HepG2 (cell line): ENCODE results near the gene MUC4. TPM values are rescaled to one million over a fixed set of nuclear protein-coding genes. Genes with fewer than 3 reads are reported as not detected.

Source experiments
- ELF3 ChIP-seq: IDR thresholded peaks from 2 replicates; pipeline ENCODE4 v1.6.1; 2016; ENCODE audit warnings: missing genetic modification reagents, missing compliant biosample characterization
- FOSL1 ChIP-seq: sonication (generic); formaldehyde crosslinking; IDR thresholded peaks from 2 replicates; pipeline ENCODE4 v1.9.0; 2021; ENCODE audit warnings: missing genetic modification reagents, borderline replicate concordance
- FOSL2 ChIP-seq: sonication (generic); formaldehyde crosslinking; IDR thresholded peaks from 2 replicates; pipeline ENCODE4 v1.4.0; 2020; ENCODE audit warnings: missing genetic modification reagents
- FOXA1 ChIP-seq, 2 experiments: fragments of 450-650 bp in 1 of 2; sonication (generic) in 1 of 2; formaldehyde crosslinking in 1 of 2; IDR thresholded peaks; 2 replicates each; pipeline versions ENCODE4 v1.4.0 to v1.6.1; 2016 to 2020; ENCODE audit warnings: missing genetic modification reagents in 1 of 2
- FOXA3 ChIP-seq: IDR thresholded peaks from 2 replicates; pipeline ENCODE4 v1.6.1; 2016; ENCODE audit warnings: missing genetic modification reagents, missing compliant biosample characterization
- NR2F6 ChIP-seq, 2 experiments: IDR thresholded peaks; 2 replicates each; pipeline ENCODE4 v1.6.1; 2016; ENCODE audit warnings: antibody characterized with exemption in 1 of 2, mild to moderate bottlenecking in 1 of 2
- TAF15 ChIP-seq: fragments of 200-400 bp; formaldehyde crosslinking; IDR thresholded peaks from one replicate; pipeline ENCODE4 v1.6.1; 2018; ENCODE audit warnings: mild to moderate bottlenecking, low read depth, low read length; ENCODE audit not compliant: poor library complexity, severe bottlenecking
- ZFP37 ChIP-seq: sonication (generic); formaldehyde crosslinking; IDR thresholded peaks from 2 replicates; pipeline ENCODE4 v1.4.0; 2020; ENCODE audit warnings: missing genetic modification reagents, borderline replicate concordance
- polyA plus RNA-seq, 8 experiments: library from polyadenylated mRNA; depleted of rRNA in 3 of 8; stranded (reverse) in 7 of 8; unstranded in 1 of 8; fragments of >200 nt; fragmentation: Illumina TruSeq in 4 of 8; extraction: Trizol in 4 of 8; gene quantifications; 2 replicates each; pipeline versions ENCODE4 v1.2.1 to v1.2.3, GENCODE V29; 2011 to 2016; ENCODE audit warnings: low read depth in 4 of 8, missing spikeins in 1 of 8, mixed read lengths in 1 of 8; ENCODE audit not compliant: insufficient read depth in 1 of 8
- total RNA-seq, 5 experiments: library from RNA; depleted of rRNA; stranded (reverse); fragments of >200 nt; fragmentation: Illumina TruSeq; extraction: Trizol; gene quantifications; 2 replicates each; pipeline ENCODE4 v1.2.3, GENCODE V29; 2016; ENCODE audit warnings: low read depth in 1 of 5
- TF ChIP-seq, protein P1 (sequence below): conservative IDR thresholded peaks from 2 replicates; pipeline ENCODE4 v1.6.1; 2018; ENCODE audit warnings: missing genetic modification reagents
- TF ChIP-seq, protein P2 (sequence below): IDR thresholded peaks from 2 replicates; pipeline ENCODE4 v1.4.0; 2020; ENCODE audit warnings: mild to moderate bottlenecking, missing genetic modification reagents
- TF ChIP-seq, protein P3 (sequence below): IDR thresholded peaks from 2 replicates; pipeline ENCODE4 v1.6.1; 2016
- TF ChIP-seq, protein P4 (sequence below), 2 experiments: fragments of 450-650 bp in 1 of 2; sonication (generic) in 1 of 2; formaldehyde crosslinking; IDR thresholded peaks; 2 replicates each; pipeline versions ENCODE4 v1.5.0 to v1.8.0; 2020 to 2022; ENCODE audit warnings: mild to moderate bottlenecking in 1 of 2, missing genetic modification reagents in 1 of 2

MUC4 gene
- total and polyA plus RNA-seq, 2 of the 13 experiments (the other 11 are each of a cell fraction or from before 2014, with no cell fraction given), result not detected

DNA sequence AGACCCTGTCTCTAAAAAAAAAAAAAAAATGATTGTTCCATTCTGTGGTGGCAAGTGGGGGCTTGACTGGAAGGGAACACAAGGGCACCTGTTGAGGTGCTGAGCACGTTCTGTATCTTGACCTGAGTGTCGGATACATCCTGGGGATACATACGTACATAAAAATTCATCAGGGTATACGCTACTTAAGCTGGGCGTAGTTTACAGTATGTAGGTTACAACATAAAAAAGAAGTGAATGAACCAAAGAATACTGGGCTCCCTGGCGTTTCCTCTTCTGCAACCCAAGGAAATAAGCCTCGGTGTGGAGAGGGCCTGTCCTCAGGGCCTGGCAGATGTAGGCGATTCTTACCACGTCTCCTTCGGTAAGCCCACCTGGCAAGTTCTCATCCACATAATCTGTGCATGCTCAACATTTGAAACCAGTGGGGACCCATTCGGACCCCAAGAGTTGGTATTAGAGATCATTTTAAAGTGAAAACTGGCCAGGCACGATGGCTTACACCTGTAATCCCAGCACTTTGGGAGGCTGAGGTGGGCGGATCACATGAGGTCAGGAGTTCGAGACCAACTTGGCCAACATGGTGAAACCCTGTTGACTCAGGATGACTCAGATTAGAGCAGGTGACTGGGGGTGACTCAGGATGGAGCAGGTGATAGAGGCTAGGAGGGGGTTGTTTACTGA lies 96.0 kb downstream of the MUC4 start (continued):
- TF ChIP-seq TAF15 (no peak), FOSL1 (CRISPR knock-in tag) (peak; percentile 59; the same call in 1 of the 2 replicates), ELF3 (CRISPR knock-in tag) (peak; percentile 62), ZFP37 (CRISPR knock-in tag) (no peak), FOSL2 (CRISPR knock-in tag) (peak; percentile 96), FOXA1 (IDR thresholded peaks at IDR 0.05) (no peak), FOXA1 (CRISPR knock-in tag; IDR thresholded peaks at IDR 0.05) (peak; percentile 70), NR2F6 (IDR thresholded peaks at IDR 0.05) (no peak), NR2F6 (CRISPR knock-in tag; IDR thresholded peaks at IDR 0.05) (0 out of 2 replicates have a peak, but pooled peaks have one; percentile 12), FOXA3 (CRISPR knock-in tag) (peak; percentile 78)
- TF ChIP-seq, protein P1, sequence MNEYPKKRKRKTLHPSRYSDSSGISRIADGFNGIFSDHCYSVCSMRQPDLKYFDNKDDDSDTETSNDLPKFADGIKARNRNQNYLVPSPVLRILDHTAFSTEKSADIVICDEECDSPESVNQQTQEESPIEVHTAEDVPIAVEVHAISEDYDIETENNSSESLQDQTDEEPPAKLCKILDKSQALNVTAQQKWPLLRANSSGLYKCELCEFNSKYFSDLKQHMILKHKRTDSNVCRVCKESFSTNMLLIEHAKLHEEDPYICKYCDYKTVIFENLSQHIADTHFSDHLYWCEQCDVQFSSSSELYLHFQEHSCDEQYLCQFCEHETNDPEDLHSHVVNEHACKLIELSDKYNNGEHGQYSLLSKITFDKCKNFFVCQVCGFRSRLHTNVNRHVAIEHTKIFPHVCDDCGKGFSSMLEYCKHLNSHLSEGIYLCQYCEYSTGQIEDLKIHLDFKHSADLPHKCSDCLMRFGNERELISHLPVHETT (CRISPR knock-in tag), result no peak
- TF ChIP-seq, protein P2, sequence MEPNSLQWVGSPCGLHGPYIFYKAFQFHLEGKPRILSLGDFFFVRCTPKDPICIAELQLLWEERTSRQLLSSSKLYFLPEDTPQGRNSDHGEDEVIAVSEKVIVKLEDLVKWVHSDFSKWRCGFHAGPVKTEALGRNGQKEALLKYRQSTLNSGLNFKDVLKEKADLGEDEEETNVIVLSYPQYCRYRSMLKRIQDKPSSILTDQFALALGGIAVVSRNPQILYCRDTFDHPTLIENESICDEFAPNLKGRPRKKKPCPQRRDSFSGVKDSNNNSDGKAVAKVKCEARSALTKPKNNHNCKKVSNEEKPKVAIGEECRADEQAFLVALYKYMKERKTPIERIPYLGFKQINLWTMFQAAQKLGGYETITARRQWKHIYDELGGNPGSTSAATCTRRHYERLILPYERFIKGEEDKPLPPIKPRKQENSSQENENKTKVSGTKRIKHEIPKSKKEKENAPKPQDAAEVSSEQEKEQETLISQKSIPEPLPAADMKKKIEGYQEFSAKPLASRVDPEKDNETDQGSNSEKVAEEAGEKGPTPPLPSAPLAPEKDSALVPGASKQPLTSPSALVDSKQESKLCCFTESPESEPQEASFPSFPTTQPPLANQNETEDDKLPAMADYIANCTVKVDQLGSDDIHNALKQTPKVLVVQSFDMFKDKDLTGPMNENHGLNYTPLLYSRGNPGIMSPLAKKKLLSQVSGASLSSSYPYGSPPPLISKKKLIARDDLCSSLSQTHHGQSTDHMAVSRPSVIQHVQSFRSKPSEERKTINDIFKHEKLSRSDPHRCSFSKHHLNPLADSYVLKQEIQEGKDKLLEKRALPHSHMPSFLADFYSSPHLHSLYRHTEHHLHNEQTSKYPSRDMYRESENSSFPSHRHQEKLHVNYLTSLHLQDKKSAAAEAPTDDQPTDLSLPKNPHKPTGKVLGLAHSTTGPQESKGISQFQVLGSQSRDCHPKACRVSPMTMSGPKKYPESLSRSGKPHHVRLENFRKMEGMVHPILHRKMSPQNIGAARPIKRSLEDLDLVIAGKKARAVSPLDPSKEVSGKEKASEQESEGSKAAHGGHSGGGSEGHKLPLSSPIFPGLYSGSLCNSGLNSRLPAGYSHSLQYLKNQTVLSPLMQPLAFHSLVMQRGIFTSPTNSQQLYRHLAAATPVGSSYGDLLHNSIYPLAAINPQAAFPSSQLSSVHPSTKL, result peak; percentile 53; the same call in 1 of the 2 replicates
- TF ChIP-seq, protein P3, sequence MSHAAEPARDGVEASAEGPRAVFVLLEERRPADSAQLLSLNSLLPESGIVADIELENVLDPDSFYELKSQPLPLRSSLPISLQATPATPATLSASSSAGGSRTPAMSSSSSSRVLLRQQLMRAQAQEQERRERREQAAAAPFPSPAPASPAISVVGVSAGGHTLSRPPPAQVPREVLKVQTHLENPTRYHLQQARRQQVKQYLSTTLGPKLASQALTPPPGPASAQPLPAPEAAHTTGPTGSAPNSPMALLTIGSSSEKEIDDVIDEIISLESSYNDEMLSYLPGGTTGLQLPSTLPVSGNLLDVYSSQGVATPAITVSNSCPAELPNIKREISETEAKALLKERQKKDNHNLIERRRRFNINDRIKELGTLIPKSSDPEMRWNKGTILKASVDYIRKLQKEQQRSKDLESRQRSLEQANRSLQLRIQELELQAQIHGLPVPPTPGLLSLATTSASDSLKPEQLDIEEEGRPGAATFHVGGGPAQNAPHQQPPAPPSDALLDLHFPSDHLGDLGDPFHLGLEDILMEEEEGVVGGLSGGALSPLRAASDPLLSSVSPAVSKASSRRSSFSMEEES (CRISPR knock-in tag), result peak; percentile 93
- TF ChIP-seq, protein P4, sequence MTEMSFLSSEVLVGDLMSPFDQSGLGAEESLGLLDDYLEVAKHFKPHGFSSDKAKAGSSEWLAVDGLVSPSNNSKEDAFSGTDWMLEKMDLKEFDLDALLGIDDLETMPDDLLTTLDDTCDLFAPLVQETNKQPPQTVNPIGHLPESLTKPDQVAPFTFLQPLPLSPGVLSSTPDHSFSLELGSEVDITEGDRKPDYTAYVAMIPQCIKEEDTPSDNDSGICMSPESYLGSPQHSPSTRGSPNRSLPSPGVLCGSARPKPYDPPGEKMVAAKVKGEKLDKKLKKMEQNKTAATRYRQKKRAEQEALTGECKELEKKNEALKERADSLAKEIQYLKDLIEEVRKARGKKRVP (CRISPR knock-in tag; IDR thresholded peaks at IDR 0.05), result 0 out of 4 replicates have a peak, but pooled peaks of 1 of the 2 experiments have one; percentile 22
- TF ChIP-seq, all 625 proteins: peak for 17
